SK-N-MC (cell line): Measurements from ENCODE around the gene ALDOA.

Experiments used
- EZH2 ChIP-seq: fragments of 200-600 bp; sonication (generic); IDR thresholded peaks from one replicate; pipeline ENCODE4 v1.6.1; 2017; ENCODE audit warnings: antibody characterized with exemption
- POLR2AphosphoS5 ChIP-seq: IDR thresholded peaks from 2 replicates; pipeline ENCODE4 v1.6.1; 2012; ENCODE audit warnings: mild to moderate bottlenecking, low read depth, low read length, borderline replicate concordance

GRCh38 chr16:30094541-30095165 lies 29.1 kb downstream of the ALDOA start:
- no peak for TF ChIP-seq POLR2AphosphoS5
- no peak for TF ChIP-seq EZH2
